Myocyte (in vitro differentiated cells): ENCODE measurements around the gene VPS26A. TPM values are rescaled to one million over a fixed set of nuclear protein-coding genes. Genes with fewer than 3 reads are reported as not detected.

Experiments
- DNase-seq: peaks from one replicate; pipeline ENCODE4 v3.0.0-alpha.2; 2012; ENCODE audit warnings: low read depth
- total RNA-seq: library from RNA; depleted of rRNA; stranded (reverse); fragments of >200 nt; gene quantifications from 2 replicates; pipeline ENCODE4 v1.2.3, GENCODE V29; 2014

Gene VPS26A
- total RNA-seq, 1 donor from 2014 or later, result 32.2 TPM

DNA sequence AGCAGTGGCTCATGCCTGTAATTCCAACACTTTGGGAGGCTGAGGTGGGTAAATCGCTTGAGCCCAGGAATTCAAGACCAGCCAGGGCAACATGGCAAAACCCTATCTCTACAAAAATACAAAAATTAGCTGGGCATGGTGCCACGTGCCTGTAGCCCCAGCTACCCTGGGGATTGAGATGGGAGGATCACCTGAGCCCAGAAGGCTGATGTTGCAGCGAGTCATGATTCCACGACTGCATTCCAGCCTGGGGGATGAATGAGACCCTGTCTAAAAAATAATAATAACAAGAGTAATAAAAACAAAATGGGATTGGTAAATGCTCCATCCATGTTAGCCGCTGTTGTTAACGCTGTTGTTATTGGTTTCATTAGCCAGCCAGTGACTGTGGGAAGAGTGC lies 94.9 kb downstream of the VPS26A start:
- DNase-seq, result no peak

DNA sequence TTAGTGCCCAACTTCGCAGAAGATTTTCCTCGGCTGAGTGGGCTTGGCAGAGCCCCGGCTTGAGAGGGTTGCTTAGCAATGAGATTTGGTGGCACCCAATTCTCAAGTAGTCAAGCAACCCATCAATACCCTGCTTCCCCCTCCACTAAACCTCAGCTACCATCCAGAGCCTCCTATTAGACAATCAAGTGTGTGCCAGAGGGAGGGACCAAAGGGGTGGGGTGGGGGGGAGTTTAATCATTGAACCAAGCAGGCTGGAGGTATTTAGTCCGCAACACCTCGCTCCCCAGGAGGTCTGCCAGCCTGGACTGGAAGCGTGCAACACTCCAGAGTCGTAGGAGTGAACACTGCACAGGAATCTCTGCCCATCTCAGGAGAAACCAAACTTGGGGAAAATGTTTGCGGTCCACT lies 96.1 kb downstream of the VPS26A start, which contains the start of gene HKDC1:
TSS of gene HKDC1 (plus strand) at position 292 of the 411 bp plus-strand sequence. CDS start at position 396, 104 bp downstream.
- DNase-seq, result no peak

DNA sequence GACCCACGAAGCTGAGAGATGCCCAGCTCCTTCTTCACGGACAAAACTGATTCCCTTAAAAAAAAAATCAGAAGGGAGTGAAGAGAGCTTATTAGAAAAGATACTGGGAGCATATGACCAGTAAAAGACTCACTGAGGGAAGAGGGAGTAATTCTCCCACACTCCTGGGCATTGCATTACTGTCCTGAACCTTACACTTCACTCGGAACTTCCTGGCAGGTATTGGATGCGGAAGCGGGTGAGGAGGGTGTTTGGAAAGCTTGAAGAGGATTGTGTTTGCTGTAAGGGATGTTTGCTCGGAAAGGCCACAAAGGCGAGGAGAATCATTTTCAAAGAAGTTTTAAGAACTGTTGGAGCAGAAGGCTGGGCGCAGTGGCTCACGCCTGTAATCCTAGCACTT lies 96.5 kb downstream of the VPS26A start:
- DNase-seq, result no peak

Other genes with a start within 250 kb of the VPS26A start
- gene DDX50, start 222.9 kb upstream of the VPS26A start, total RNA-seq, result 36.7 and 48.0 TPM in 2 replicates
- gene DDX21, start 168.0 kb upstream of the VPS26A start, total RNA-seq, result 77.0 and 89.6 TPM in 2 replicates
- 39.3 and 42.2 TPM in 2 replicates for gene KIFBP, start 135.4 kb upstream of the VPS26A start, total RNA-seq
- 51.7 and 51.8 TPM in 2 replicates for gene SRGN, start 36.1 kb upstream of the VPS26A start, total RNA-seq
- 26.6 and 32.9 TPM in 2 replicates for gene SUPV3L1, start 56.1 kb downstream of the VPS26A start, total RNA-seq
- 0.10 and 0.11 TPM in 2 replicates for gene HKDC1, start 96.2 kb downstream of the VPS26A start, total RNA-seq
- 63.7 and 79.2 TPM in 2 replicates for gene HK1, start 154.3 kb downstream of the VPS26A start, total RNA-seq